T1000 (cell line): ENCODE results near the gene LMO2.
"Not testable (repeated sequence)": the region's sequence is repeated elsewhere in the genome, so short reads cannot be mapped to it uniquely, and the experiment has no call there.

Source experiments
- DNase-seq: peaks from one replicate; lab custom pipeline; 2025; ENCODE audit warnings: mixed read lengths; lab: John Stamatoyannopoulos, UW

LMO2 gene

GRCh38 chr11:33891714-33892327, at the start of gene LMO2:
TSS of gene LMO2 (minus strand) at chr11:33892076. CDS start at chr11:33869716, 22,360 bp downstream.
- DNase-seq, result no peak

- no peak for DNase-seq
Measured at GRCh38 chr11:33940538-33940815, 48.6 kb upstream of the LMO2 start.

- no peak for DNase-seq
Measured at GRCh38 chr11:33936725-33937604, 45.1 kb upstream of the LMO2 start.

- DNase-seq, result no peak
Measured at GRCh38 chr11:33935461-33936456, 43.9 kb upstream of the LMO2 start.

GRCh38 chr11:33935005-33935404, 43.1 kb upstream of the LMO2 start:
- DNase-seq, result no peak

- DNase-seq, result no peak
Measured at GRCh38 chr11:33934450-33934849, 42.6 kb upstream of the LMO2 start.

- no peak for DNase-seq
Measured at GRCh38 chr11:33933602-33934001, 41.7 kb upstream of the LMO2 start.

GRCh38 chr11:33932721-33933120, 40.8 kb upstream of the LMO2 start:
- DNase-seq, result no peak

- not testable (repeated sequence) for DNase-seq
Measured at GRCh38 chr11:33931739-33932366, 40.0 kb upstream of the LMO2 start.

- DNase-seq, result no peak
Measured at GRCh38 chr11:33931067-33931466, 39.2 kb upstream of the LMO2 start.

GRCh38 chr11:33930317-33931021, 38.6 kb upstream of the LMO2 start:
- no peak for DNase-seq

- no peak for DNase-seq
Measured at GRCh38 chr11:33928564-33928963, 36.7 kb upstream of the LMO2 start.

GRCh38 chr11:33926671-33927552, 35.0 kb upstream of the LMO2 start:
- no peak for DNase-seq

GRCh38 chr11:33924341-33924740, 32.5 kb upstream of the LMO2 start:
- DNase-seq, result no peak

- DNase-seq, result no peak
Measured at GRCh38 chr11:33923626-33924025, 31.8 kb upstream of the LMO2 start.

- no peak for DNase-seq
Measured at GRCh38 chr11:33920838-33921613, 29.1 kb upstream of the LMO2 start.

- DNase-seq, result no peak
Measured at GRCh38 chr11:33919645-33920044, 27.8 kb upstream of the LMO2 start.

GRCh38 chr11:33917402-33917801, 25.5 kb upstream of the LMO2 start:
- DNase-seq, result not testable (repeated sequence)

GRCh38 chr11:33916736-33917135, 24.9 kb upstream of the LMO2 start:
- no peak for DNase-seq
